K562 (cell line): ENCODE measurements around the gene ADGRB3.

Experiments
- ARID3A ChIP-seq: IDR thresholded peaks from 2 replicates; pipeline ENCODE4 v1.6.1; 2012; ENCODE audit warnings: low read depth, low read length, improper control_type of control experiment, borderline replicate concordance
- CHD1 ChIP-seq: fragments of 200-600 bp; sonication (generic); IDR thresholded peaks from one replicate; pipeline ENCODE4 v1.6.1; 2012; ENCODE audit warnings: mild to moderate bottlenecking, moderate library complexity, low read length, inconsistent platforms
- CTCF ChIP-seq, 3 experiments: IDR thresholded peaks in 2 of 3; conservative IDR thresholded peaks in 1 of 3; 2 replicates each; pipeline ENCODE4 v1.5.1; 2011 to 2012; ENCODE audit warnings: low read length in 3 of 3, mild to moderate bottlenecking in 3 of 3, control low read depth in 2 of 3, improper control_type of control experiment in 1 of 3, inconsistent platforms in 1 of 3, low read depth in 1 of 3, mixed read lengths in 1 of 3, moderate library complexity in 1 of 3; ENCODE audit not compliant: insufficient read depth in 2 of 3
- JUNB ChIP-seq: fragments of 450-650 bp; formaldehyde crosslinking; conservative IDR thresholded peaks from 2 replicates; pipeline ENCODE4 v1.4.0; 2020; ENCODE audit warnings: mild to moderate bottlenecking
- NCOR1 ChIP-seq: fragments of 450-650 bp; IDR thresholded peaks from 2 replicates; pipeline ENCODE4 v1.6.1; 2016; ENCODE audit warnings: mild to moderate bottlenecking, moderate library complexity
- NR3C1 ChIP-seq: sonication (generic); formaldehyde crosslinking; IDR thresholded peaks from 2 replicates; pipeline ENCODE4 v1.8.1; 2022; ENCODE audit warnings: missing genetic modification reagents
- POLR2AphosphoS5 ChIP-seq: IDR thresholded peaks from 2 replicates; pipeline ENCODE4 v1.6.1; 2011; ENCODE audit warnings: mild to moderate bottlenecking, low read depth, low read length, moderate library complexity; ENCODE audit not compliant: control insufficient read depth, insufficient read depth
- RAD21 ChIP-seq, 2 experiments: fragments of 250-450 bp in 1 of 2; fragments of 450-650 bp in 1 of 2; sonication (Bioruptor Pico) in 1 of 2; formaldehyde crosslinking in 1 of 2; IDR thresholded peaks in 1 of 2; conservative IDR thresholded peaks in 1 of 2; 2 replicates each; pipeline versions ENCODE4 v1.4.0 to v1.8.0; 2020 to 2022; ENCODE audit warnings: mild to moderate bottlenecking in 2 of 2, moderate library complexity in 1 of 2
- TAF1 ChIP-seq: IDR thresholded peaks from 2 replicates; pipeline ENCODE4 v1.6.1; 2011; ENCODE audit warnings: mild to moderate bottlenecking, low read length, moderate library complexity; ENCODE audit not compliant: insufficient read depth, control insufficient read depth, severe bottlenecking; ENCODE audit errors: extremely low read depth
- U2AF1 ChIP-seq: fragments of 200-400 bp; formaldehyde crosslinking; optimal IDR thresholded peaks from 2 replicates; pipeline ENCODE3; 2017; ENCODE audit warnings: mild to moderate bottlenecking, low read depth, low read length, moderate library complexity
- ZNF24 ChIP-seq: fragments of 450-650 bp; IDR thresholded peaks from 2 replicates; pipeline ENCODE4 v1.6.1; 2016
- ZNF354B ChIP-seq: fragments of 250-450 bp; sonication (Bioruptor Pico); IDR thresholded peaks from 2 replicates; pipeline ENCODE4 v1.4.0; 2020

GRCh38 chr6:68651011-68651985 lies 16.2 kb downstream of the ADGRB3 start:
- TF ChIP-seq ZNF354B (CRISPR knock-in tag) (no peak), JUNB (CRISPR knock-in tag) (no peak), U2AF1 (no peak), CTCF (IDR thresholded peaks at IDR 0.05 in 2 of 3, conservative IDR thresholded peaks at IDR 0.05 in 1 of 3; ENCODE audit: insufficient read depth in 2 of 3, low read depth in 1 of 3, low read length in 3 of 3) (no peak), NR3C1 (CRISPR knock-in tag) (no peak), ARID3A (no peak), TAF1 (no peak), CHD1 (no peak), ZNF24 (no peak), NCOR1 (no peak), RAD21 (CRISPR knock-in tag; conservative IDR thresholded peaks at IDR 0.05 in 1 of 2, IDR thresholded peaks at IDR 0.05 in 1 of 2) (no peak), POLR2AphosphoS5 (no peak)
